ENCODE data around the gene ZBTB20.

Gene ZBTB20

GRCh38 chr3:114509756-114510155 is 637.3 kb downstream of the ZBTB20 start:
- no peak overlapping the region for H3K27ac ChIP-seq (ENCODE audit: low read depth, low read length)
- no peak for TF ChIP-seq CTCF (IDR thresholded peaks at IDR 0.05; ENCODE audit: low read depth, low read length, poor library complexity, severe bottlenecking)
- no peak for TF ChIP-seq EZH2phosphoT487 (IDR thresholded peaks at IDR 0.05; ENCODE audit: borderline replicate concordance, low read length)
- H3K79me2 ChIP-seq (ENCODE audit: control insufficient read depth, low read length) = no peaks in the 10 kb centered on the region
- no peaks in the 10 kb centered on the region for H3K27me3 ChIP-seq (ENCODE audit: control insufficient read depth, low read length)
- H3K4me3 ChIP-seq (ENCODE audit: low read length) = no peak overlapping the region
- no peaks in the 10 kb centered on the region for H3K9me2 ChIP-seq (replicated peaks; ENCODE audit: control insufficient read depth, low read length)
- no peaks in the 10 kb centered on the region for H3F3A ChIP-seq (ENCODE audit: control insufficient read depth, insufficient read depth)
- no peak overlapping the region for H3K4me2 ChIP-seq (ENCODE audit: low read length)
- H4K20me1 ChIP-seq (ENCODE audit: control insufficient read depth, insufficient read depth, low read depth, low read length) = no peaks in the 10 kb centered on the region
- no peaks in the 10 kb centered on the region for H3K4me1 ChIP-seq (ENCODE audit: control insufficient read depth, low read length)
- no peaks in the 10 kb centered on the region for H3K36me3 ChIP-seq (ENCODE audit: control insufficient read depth, low read length)
- no peaks in the 10 kb centered on the region for H3K9me3 ChIP-seq (ENCODE audit: control insufficient read depth, insufficient read depth, low read length)

GRCh38 chr3:114508976-114509375 is 638.1 kb downstream of the ZBTB20 start:
- Histone ChIP-seq H3K36me3 (ENCODE audit: control insufficient read depth, low read length) (no peaks in the 10 kb centered on the region), H3F3A (ENCODE audit: control insufficient read depth, insufficient read depth) (no peaks in the 10 kb centered on the region), H3K27me3 (ENCODE audit: control insufficient read depth, low read length) (no peaks in the 10 kb centered on the region), H4K20me1 (ENCODE audit: control insufficient read depth, insufficient read depth, low read depth, low read length) (no peaks in the 10 kb centered on the region), H3K4me2 (ENCODE audit: low read length) (no peak overlapping the region), H3K9me2 (replicated peaks; ENCODE audit: control insufficient read depth, low read length) (no peaks in the 10 kb centered on the region), H3K27ac (ENCODE audit: low read depth, low read length) (no peak overlapping the region), H3K79me2 (ENCODE audit: control insufficient read depth, low read length) (no peaks in the 10 kb centered on the region), H3K4me1 (ENCODE audit: control insufficient read depth, low read length) (no peaks in the 10 kb centered on the region), H3K9me3 (ENCODE audit: control insufficient read depth, insufficient read depth, low read length) (no peaks in the 10 kb centered on the region), H3K4me3 (ENCODE audit: low read length) (no peak overlapping the region)
- TF ChIP-seq CTCF (IDR thresholded peaks at IDR 0.05; ENCODE audit: low read depth, low read length, poor library complexity, severe bottlenecking) = no peak
- TF ChIP-seq EZH2phosphoT487 (IDR thresholded peaks at IDR 0.05; ENCODE audit: borderline replicate concordance, low read length) = no peak

- H3K36me3 ChIP-seq (ENCODE audit: control insufficient read depth, low read length) = no peaks in the 10 kb centered on the region
- no peak overlapping the region for H3K27ac ChIP-seq (ENCODE audit: low read depth, low read length)
- no peaks in the 10 kb centered on the region for H4K20me1 ChIP-seq (ENCODE audit: control insufficient read depth, insufficient read depth, low read depth, low read length)
- H3F3A ChIP-seq (ENCODE audit: control insufficient read depth, insufficient read depth) = no peaks in the 10 kb centered on the region
- no peaks in the 10 kb centered on the region for H3K9me2 ChIP-seq (replicated peaks; ENCODE audit: control insufficient read depth, low read length)
- H3K9me3 ChIP-seq (ENCODE audit: control insufficient read depth, insufficient read depth, low read length) = no peaks in the 10 kb centered on the region
- H3K4me2 ChIP-seq (ENCODE audit: low read length) = no peak overlapping the region
- TF ChIP-seq EZH2phosphoT487 (IDR thresholded peaks at IDR 0.05; ENCODE audit: borderline replicate concordance, low read length) = no peak
- no peak for TF ChIP-seq CTCF (IDR thresholded peaks at IDR 0.05; ENCODE audit: low read depth, low read length, poor library complexity, severe bottlenecking)
- H3K27me3 ChIP-seq (ENCODE audit: control insufficient read depth, low read length) = no peaks in the 10 kb centered on the region
- H3K4me3 ChIP-seq (ENCODE audit: low read length) = no peak overlapping the region
- no peaks in the 10 kb centered on the region for H3K4me1 ChIP-seq (ENCODE audit: control insufficient read depth, low read length)
- no peaks in the 10 kb centered on the region for H3K79me2 ChIP-seq (ENCODE audit: control insufficient read depth, low read length)
These were observed 638.9 kb downstream of the ZBTB20 start for GRCh38 chr3:114508208-114508607.
